Nephron (organoid): ENCODE data around the gene STAC2.

Source experiments
- H3K27ac Mint-ChIP-seq, 3 experiments: 2 replicates each; pipeline ENCODE4 v1.8.0; 2020; ENCODE audit warnings: mixed read lengths in 3 of 3, mild to moderate bottlenecking in 2 of 3, moderate library complexity in 1 of 3
- H3K27me3 Mint-ChIP-seq: 2 replicates; pipeline ENCODE4 v1.8.0; 2021; ENCODE audit warnings: low read depth, mild to moderate bottlenecking, moderate library complexity, mixed read lengths
- H3K36me3 Mint-ChIP-seq: 2 replicates; pipeline ENCODE4 v1.8.0; 2020; ENCODE audit warnings: low read depth, mixed read lengths
- H3K4me1 Mint-ChIP-seq: 2 replicates; pipeline ENCODE4 v1.8.0; 2020; ENCODE audit warnings: mixed read lengths
- H3K4me3 Mint-ChIP-seq, 3 experiments: 2 replicates each; pipeline ENCODE4 v1.8.0; 2020; ENCODE audit warnings: mild to moderate bottlenecking in 3 of 3, mixed read lengths in 3 of 3, moderate library complexity in 2 of 3
- H3K9me3 Mint-ChIP-seq: 2 replicates; pipeline ENCODE4 v1.8.0; 2020; ENCODE audit warnings: mixed read lengths
- CTCF ChIP-seq, 3 experiments: fragments of 200-600 bp; sonication (generic); IDR thresholded peaks; one replicate each; pipeline ENCODE4 v1.5.0; 2021; ENCODE audit warnings: antibody characterized with exemption in 3 of 3; ENCODE audit not compliant: unreplicated experiment in 3 of 3

The STAC2 gene

GRCh38 chr17:39209317-39210092, 16.2 kb downstream of the STAC2 start:
- H3K9me3 Mint-ChIP-seq: no peaks in the 10 kb centered on the region
- peak overlapping the region in 2 of 3 experiments; percentile 54 to 68 for H3K4me3 Mint-ChIP-seq
- no peak for TF ChIP-seq CTCF (IDR thresholded peaks at IDR 0.05; ENCODE audit: unreplicated experiment in 3 of 3)
- peaks cover 7% of the 10 kb centered on the region for H3K36me3 Mint-ChIP-seq
- H3K27ac Mint-ChIP-seq: peak overlapping the region in 2 of 3 experiments; percentile 33 to 63
- peaks cover 19% of the 10 kb centered on the region for H3K4me1 Mint-ChIP-seq
- peaks cover 28% of the 10 kb centered on the region for H3K27me3 Mint-ChIP-seq

- Mint-ChIP-seq H3K9me3 (no peaks in the 10 kb centered on the region), H3K36me3 (peaks cover 13% of the 10 kb centered on the region), H3K4me3 (peak overlapping the region; percentile 48 to 68 (median 50)), H3K27me3 (peaks cover 28% of the 10 kb centered on the region), H3K4me1 (peaks cover 19% of the 10 kb centered on the region), H3K27ac (peak overlapping the region in 2 of 3 experiments; percentile 33 to 63)
- TF ChIP-seq CTCF (IDR thresholded peaks at IDR 0.05; ENCODE audit: unreplicated experiment in 3 of 3): no peak
Measured at GRCh38 chr17:39208893-39209292, 16.9 kb downstream of the STAC2 start.

GRCh38 chr17:39208136-39208535, 17.6 kb downstream of the STAC2 start:
- H3K9me3 Mint-ChIP-seq: no peaks in the 10 kb centered on the region
- peak overlapping the region in 1 of 3 experiments; percentile 63 for H3K27ac Mint-ChIP-seq
- peaks cover 20% of the 10 kb centered on the region for H3K36me3 Mint-ChIP-seq
- no peak for TF ChIP-seq CTCF (IDR thresholded peaks at IDR 0.05; ENCODE audit: unreplicated experiment in 3 of 3)
- H3K4me1 Mint-ChIP-seq: peaks cover 19% of the 10 kb centered on the region
- no peak overlapping the region for H3K4me3 Mint-ChIP-seq
- H3K27me3 Mint-ChIP-seq: peaks cover 26% of the 10 kb centered on the region

GRCh38 chr17:39205112-39205526, 20.6 kb downstream of the STAC2 start:
- no peak for TF ChIP-seq CTCF (IDR thresholded peaks at IDR 0.05; ENCODE audit: unreplicated experiment in 3 of 3)
- no peaks in the 10 kb centered on the region for H3K9me3 Mint-ChIP-seq
- peak overlapping the region in 2 of 3 experiments; percentile 44 to 61 for H3K4me3 Mint-ChIP-seq
- H3K27ac Mint-ChIP-seq: no peak overlapping the region
- peaks cover 34% of the 10 kb centered on the region for H3K4me1 Mint-ChIP-seq
- peaks cover 45% of the 10 kb centered on the region for H3K36me3 Mint-ChIP-seq
- peaks cover 11% of the 10 kb centered on the region for H3K27me3 Mint-ChIP-seq

- TF ChIP-seq CTCF (IDR thresholded peaks at IDR 0.05; ENCODE audit: unreplicated experiment in 3 of 3): no peak
- H3K9me3 Mint-ChIP-seq: no peaks in the 10 kb centered on the region
- H3K4me1 Mint-ChIP-seq: peaks cover 42% of the 10 kb centered on the region
- H3K36me3 Mint-ChIP-seq: peaks cover 47% of the 10 kb centered on the region
- peak overlapping the region; percentile 13 to 64 (median 52) for H3K4me3 Mint-ChIP-seq
- H3K27me3 Mint-ChIP-seq: peaks cover 10% of the 10 kb centered on the region
- H3K27ac Mint-ChIP-seq: no peak overlapping the region
Measured at GRCh38 chr17:39204245-39204644, 21.5 kb downstream of the STAC2 start.
